ENCODE results near the gene PBX4.

The PBX4 gene

DNA sequence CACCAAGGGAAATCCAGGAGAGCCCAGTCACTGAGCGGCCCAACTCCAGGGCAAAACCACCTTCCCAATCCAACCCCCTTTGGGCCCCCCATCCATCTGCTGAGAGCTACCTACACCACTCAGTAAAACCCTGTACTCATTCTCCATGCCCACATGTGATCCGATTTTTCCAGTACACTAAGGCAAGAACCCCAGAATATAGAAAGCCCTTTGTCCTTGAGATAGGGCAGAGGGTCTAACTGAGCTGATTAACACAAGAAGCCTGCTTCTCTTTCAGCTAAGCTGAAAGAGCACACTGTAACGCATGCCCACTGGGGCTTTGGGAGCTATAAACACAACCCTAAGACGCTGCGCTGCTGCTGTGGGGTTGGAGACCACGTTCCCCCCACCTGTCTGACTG is 36.0 kb downstream of the PBX4 start:
- Histone ChIP-seq H3K27me3 (replicated peaks; ENCODE audit: control insufficient read depth, insufficient read depth, low read length) (no peaks in the 10 kb centered on the region), H3K36me3 (ENCODE audit: control insufficient read depth, insufficient read depth, low read length) (peaks cover 5% of the 10 kb centered on the region), H3K4me3 (replicated peaks; ENCODE audit: low read depth, low read length) (no peak overlapping the region)
- TF ChIP-seq, protein P1, sequence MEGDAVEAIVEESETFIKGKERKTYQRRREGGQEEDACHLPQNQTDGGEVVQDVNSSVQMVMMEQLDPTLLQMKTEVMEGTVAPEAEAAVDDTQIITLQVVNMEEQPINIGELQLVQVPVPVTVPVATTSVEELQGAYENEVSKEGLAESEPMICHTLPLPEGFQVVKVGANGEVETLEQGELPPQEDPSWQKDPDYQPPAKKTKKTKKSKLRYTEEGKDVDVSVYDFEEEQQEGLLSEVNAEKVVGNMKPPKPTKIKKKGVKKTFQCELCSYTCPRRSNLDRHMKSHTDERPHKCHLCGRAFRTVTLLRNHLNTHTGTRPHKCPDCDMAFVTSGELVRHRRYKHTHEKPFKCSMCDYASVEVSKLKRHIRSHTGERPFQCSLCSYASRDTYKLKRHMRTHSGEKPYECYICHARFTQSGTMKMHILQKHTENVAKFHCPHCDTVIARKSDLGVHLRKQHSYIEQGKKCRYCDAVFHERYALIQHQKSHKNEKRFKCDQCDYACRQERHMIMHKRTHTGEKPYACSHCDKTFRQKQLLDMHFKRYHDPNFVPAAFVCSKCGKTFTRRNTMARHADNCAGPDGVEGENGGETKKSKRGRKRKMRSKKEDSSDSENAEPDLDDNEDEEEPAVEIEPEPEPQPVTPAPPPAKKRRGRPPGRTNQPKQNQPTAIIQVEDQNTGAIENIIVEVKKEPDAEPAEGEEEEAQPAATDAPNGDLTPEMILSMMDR (IDR thresholded peaks at IDR 0.05; ENCODE audit: insufficient read depth, low read length, poor library complexity, severe bottlenecking), result no peak
- DNase-seq (ENCODE audit: extremely low read depth, insufficient read length), result no peak

DNA sequence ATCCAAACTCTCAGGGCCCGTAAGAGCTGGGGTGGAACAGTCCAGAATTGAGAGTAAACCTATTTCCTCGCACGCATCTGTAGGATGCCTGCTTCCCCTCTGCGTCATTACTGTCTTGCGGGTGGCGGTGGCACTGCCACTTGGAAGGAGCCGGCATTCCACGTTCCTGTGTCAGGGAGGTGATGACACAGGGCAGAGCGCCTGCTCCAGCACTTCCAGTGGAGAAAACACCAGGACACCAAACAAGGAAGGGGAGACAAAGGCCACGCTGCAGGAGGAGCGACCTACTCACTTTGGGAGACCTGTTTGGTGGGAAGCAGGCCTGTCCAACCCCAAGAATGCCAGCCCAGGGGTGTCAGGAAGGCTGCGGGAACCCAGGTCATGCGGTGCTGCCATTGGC is 37.1 kb downstream of the PBX4 start:
- no peak for DNase-seq (ENCODE audit: extremely low read depth, insufficient read length)
- H3K4me3 ChIP-seq (replicated peaks; ENCODE audit: low read depth, low read length), result no peak overlapping the region
- peaks cover 5% of the 10 kb centered on the region for H3K36me3 ChIP-seq (ENCODE audit: control insufficient read depth, insufficient read depth, low read length)

GRCh38 chr19:19580418-19580817 is 38.1 kb downstream of the PBX4 start:
- H3K27me3 ChIP-seq (replicated peaks; ENCODE audit: control insufficient read depth, insufficient read depth, low read length), result no peaks in the 10 kb centered on the region
- H3K36me3 ChIP-seq (ENCODE audit: control insufficient read depth, insufficient read depth, low read length), result peaks cover 5% of the 10 kb centered on the region
- DNase-seq (ENCODE audit: extremely low read depth, insufficient read length), result no peak
- TF ChIP-seq, protein P1 (IDR thresholded peaks at IDR 0.05; ENCODE audit: insufficient read depth, low read length, poor library complexity, severe bottlenecking), result no peak
- H3K4me3 ChIP-seq (replicated peaks; ENCODE audit: low read depth, low read length), result no peak overlapping the region

More for the DNA sequence above, 37.1 kb downstream of the PBX4 start:
- TF ChIP-seq, protein P1 (IDR thresholded peaks at IDR 0.05; ENCODE audit: insufficient read depth, low read length, poor library complexity, severe bottlenecking), result no peak
- no peaks in the 10 kb centered on the region for H3K27me3 ChIP-seq (replicated peaks; ENCODE audit: control insufficient read depth, insufficient read depth, low read length)

GRCh38 chr19:19579533-19580361 is 38.7 kb downstream of the PBX4 start:
- no peaks in the 10 kb centered on the region for H3K27me3 ChIP-seq (replicated peaks; ENCODE audit: control insufficient read depth, insufficient read depth, low read length)
- DNase-seq (ENCODE audit: extremely low read depth, insufficient read length), result no peak
- TF ChIP-seq, protein P1 (IDR thresholded peaks at IDR 0.05; ENCODE audit: insufficient read depth, low read length, poor library complexity, severe bottlenecking), result no peak
- H3K36me3 ChIP-seq (ENCODE audit: control insufficient read depth, insufficient read depth, low read length), result peaks cover 5% of the 10 kb centered on the region
- no peak overlapping the region for H3K4me3 ChIP-seq (replicated peaks; ENCODE audit: low read depth, low read length)

DNA sequence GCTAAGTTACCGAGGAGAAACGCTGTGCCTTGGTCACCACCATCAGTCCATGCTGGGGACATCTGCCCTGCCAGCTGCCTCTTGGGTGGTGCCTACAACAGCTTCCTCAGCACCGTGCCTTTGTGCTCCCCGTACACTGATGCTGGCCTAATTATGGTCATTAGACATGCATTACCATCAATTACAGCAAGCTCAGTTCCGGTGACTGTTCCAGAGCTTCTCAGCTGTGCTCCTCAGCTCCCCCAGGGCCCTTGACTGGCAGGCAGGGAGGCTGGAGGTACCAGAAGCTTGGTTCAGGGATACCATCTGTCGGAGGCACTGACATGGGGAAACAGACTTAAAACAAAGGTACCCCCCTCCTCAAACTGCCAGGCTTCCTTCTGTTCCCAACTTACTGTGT is 40.2 kb downstream of the PBX4 start:
- H3K27me3 ChIP-seq (replicated peaks; ENCODE audit: control insufficient read depth, insufficient read depth, low read length), result no peaks in the 10 kb centered on the region
- no peak for DNase-seq (ENCODE audit: extremely low read depth, insufficient read length)
- peaks cover 5% of the 10 kb centered on the region for H3K36me3 ChIP-seq (ENCODE audit: control insufficient read depth, insufficient read depth, low read length)
- TF ChIP-seq, protein P1 (IDR thresholded peaks at IDR 0.05; ENCODE audit: insufficient read depth, low read length, poor library complexity, severe bottlenecking), result no peak
- no peak overlapping the region for H3K4me3 ChIP-seq (replicated peaks; ENCODE audit: low read depth, low read length)
